Mucosa of stomach (tissue), 1 donor: ENCODE results near the gene GPR3.

Source experiments
- H3K27me3 ChIP-seq: one replicate; pipeline ENCODE4 v1.7.0; 2013; ENCODE audit warnings: mild to moderate bottlenecking, low read length; ENCODE audit not compliant: control insufficient read depth, insufficient read depth
- H3K36me3 ChIP-seq: one replicate; pipeline ENCODE4 v1.7.0; 2013; ENCODE audit warnings: low read length; ENCODE audit not compliant: control insufficient read depth, insufficient read depth
- H3K4me1 ChIP-seq: one replicate; pipeline ENCODE4 v1.7.0; 2013; ENCODE audit warnings: mild to moderate bottlenecking, low read length; ENCODE audit not compliant: control insufficient read depth, insufficient read depth
- H3K4me3 ChIP-seq: one replicate; pipeline ENCODE4 v1.7.0; 2013; ENCODE audit warnings: low read length
- H3K9ac ChIP-seq: one replicate; pipeline ENCODE4 v1.7.0; 2013; ENCODE audit warnings: mild to moderate bottlenecking, low read length, moderate library complexity
- H3K9me3 ChIP-seq: one replicate; pipeline ENCODE4 v1.7.0; 2013; ENCODE audit warnings: mild to moderate bottlenecking, low read length, moderate library complexity; ENCODE audit not compliant: control insufficient read depth
- donor health status: Pancreatic carcinoma.

GPR3 gene

DNA sequence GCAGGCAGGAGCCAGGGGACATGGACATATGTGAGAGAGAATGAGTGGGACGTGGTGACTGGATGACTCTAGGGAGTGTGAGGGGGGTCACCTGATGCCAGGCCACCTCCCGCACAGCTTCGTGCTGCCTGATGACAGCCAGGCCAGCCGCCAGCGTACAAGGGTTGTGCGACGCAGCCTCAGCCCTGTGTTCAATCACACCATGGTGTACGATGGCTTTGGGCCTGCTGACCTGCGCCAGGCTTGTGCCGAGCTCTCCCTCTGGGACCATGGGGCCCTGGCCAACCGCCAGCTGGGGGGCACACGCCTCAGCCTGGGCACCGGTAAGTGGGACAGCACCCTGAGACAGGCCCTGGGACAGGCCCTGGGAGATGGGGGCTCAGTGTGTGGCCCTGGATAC lies 39.3 kb upstream of the GPR3 start:
- peaks cover 5% of the 10 kb centered on the region for H3K27me3 ChIP-seq
- peaks cover 36% of the 10 kb centered on the region for H3K4me1 ChIP-seq
- no peaks in the 10 kb centered on the region for H3K36me3 ChIP-seq
- H3K9ac ChIP-seq: no peak overlapping the region
- no peak overlapping the region for H3K4me3 ChIP-seq
- no peaks in the 10 kb centered on the region for H3K9me3 ChIP-seq

DNA sequence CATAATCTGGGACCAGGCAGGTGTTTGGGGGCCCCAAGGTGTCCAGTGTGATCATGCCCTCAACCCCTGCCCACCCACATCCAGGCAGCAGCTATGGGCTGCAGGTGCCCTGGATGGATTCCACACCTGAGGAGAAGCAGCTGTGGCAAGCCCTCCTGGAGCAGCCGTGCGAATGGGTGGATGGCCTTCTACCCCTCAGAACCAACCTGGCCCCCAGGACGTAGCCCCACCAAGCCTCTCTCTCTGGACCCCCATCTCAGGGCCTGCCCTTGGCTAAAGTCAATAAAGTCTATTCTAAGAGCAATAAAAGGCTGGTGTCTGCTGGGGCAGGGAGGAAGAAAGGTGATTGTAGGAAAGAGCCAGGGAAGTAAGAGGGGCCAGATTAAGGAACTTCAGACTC lies 38.8 kb upstream of the GPR3 start:
- Histone ChIP-seq H3K4me3 (no peak overlapping the region), H3K4me1 (peaks cover 36% of the 10 kb centered on the region), H3K27me3 (peaks cover 5% of the 10 kb centered on the region), H3K9ac (no peak overlapping the region), H3K36me3 (no peaks in the 10 kb centered on the region), H3K9me3 (no peaks in the 10 kb centered on the region)

DNA sequence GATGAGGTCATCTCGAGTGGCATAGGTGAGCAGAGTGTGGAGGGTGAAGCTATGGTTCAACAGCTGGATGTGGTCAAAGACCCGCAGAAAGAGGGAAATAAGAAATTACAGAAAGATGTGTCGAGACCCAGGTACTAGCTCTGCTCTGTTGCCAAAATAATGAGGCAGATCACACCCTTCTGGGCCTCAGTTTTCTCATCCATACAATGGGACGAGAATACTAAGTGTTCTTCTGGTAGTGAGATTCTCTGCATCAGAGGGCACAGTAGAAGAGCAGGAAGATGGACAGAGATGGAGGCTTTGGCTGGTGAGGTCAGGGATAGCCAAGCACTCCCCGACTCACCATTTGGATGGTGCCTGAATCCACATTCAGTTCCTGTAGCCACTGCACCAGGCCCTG lies 36.7 kb upstream of the GPR3 start:
- Histone ChIP-seq H3K4me1 (peaks cover 22% of the 10 kb centered on the region), H3K9ac (no peak overlapping the region), H3K4me3 (no peak overlapping the region), H3K36me3 (no peaks in the 10 kb centered on the region), H3K27me3 (no peaks in the 10 kb centered on the region), H3K9me3 (no peaks in the 10 kb centered on the region)

DNA sequence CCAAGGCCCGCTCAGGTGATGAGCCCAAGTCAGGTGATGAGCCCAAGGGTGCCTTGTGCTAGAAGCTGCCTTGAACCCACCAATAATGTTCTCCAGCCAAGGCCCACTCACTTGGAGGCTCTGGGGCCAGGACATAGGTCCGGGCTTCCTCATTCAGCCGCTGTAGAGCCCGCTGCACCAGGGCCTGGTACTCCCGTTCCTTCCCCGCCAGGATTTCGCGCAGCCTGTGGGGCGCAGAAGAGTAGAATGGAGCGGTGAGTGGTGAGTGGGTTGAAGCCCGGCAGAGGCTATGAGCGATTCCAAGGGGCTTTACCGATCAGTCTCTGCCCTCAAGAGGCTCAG lies 36.2 kb upstream of the GPR3 start:
- Histone ChIP-seq H3K4me3 (no peak overlapping the region), H3K4me1 (peaks cover 19% of the 10 kb centered on the region), H3K36me3 (no peaks in the 10 kb centered on the region), H3K9ac (no peak overlapping the region), H3K27me3 (no peaks in the 10 kb centered on the region), H3K9me3 (no peaks in the 10 kb centered on the region)

DNA sequence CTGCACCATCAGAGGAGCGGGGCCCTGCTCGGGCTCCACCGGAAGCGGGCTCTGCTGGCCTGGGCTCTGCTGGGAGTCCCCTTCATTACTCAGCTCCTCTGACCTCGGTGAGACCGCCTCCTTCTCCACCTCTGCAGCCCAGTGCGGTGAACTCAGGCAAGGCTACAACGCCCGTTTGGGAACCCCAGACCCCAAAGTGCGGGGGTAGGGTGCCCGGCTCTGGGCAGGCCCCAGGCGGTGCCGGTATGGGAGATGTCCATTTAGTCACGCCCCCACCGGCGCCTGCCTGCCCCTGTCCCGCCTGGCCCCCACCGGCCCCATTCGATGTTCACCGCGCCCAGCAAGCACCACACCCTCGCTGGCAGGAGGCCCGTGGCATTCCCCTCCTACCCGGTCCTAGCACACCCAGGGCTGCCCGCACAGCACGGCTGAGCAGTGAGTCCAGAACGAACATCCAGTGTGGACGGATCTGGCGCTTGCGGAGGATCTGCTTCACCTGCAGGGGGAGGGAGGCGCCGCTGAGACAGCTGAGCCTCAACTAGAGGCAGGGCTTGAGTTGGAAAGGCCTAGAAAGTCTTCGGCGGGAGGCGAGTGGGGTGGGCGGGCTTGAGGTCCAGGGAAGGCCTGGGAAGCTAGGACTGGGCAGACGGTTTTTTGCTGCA lies 35.7 kb upstream of the GPR3 start:
- peaks cover 19% of the 10 kb centered on the region for H3K4me1 ChIP-seq
- no peaks in the 10 kb centered on the region for H3K36me3 ChIP-seq
- H3K9ac ChIP-seq: peak overlapping the region; percentile 67
- peak overlapping the region; percentile 10 for H3K4me3 ChIP-seq
- no peaks in the 10 kb centered on the region for H3K27me3 ChIP-seq
- H3K9me3 ChIP-seq: no peaks in the 10 kb centered on the region

DNA sequence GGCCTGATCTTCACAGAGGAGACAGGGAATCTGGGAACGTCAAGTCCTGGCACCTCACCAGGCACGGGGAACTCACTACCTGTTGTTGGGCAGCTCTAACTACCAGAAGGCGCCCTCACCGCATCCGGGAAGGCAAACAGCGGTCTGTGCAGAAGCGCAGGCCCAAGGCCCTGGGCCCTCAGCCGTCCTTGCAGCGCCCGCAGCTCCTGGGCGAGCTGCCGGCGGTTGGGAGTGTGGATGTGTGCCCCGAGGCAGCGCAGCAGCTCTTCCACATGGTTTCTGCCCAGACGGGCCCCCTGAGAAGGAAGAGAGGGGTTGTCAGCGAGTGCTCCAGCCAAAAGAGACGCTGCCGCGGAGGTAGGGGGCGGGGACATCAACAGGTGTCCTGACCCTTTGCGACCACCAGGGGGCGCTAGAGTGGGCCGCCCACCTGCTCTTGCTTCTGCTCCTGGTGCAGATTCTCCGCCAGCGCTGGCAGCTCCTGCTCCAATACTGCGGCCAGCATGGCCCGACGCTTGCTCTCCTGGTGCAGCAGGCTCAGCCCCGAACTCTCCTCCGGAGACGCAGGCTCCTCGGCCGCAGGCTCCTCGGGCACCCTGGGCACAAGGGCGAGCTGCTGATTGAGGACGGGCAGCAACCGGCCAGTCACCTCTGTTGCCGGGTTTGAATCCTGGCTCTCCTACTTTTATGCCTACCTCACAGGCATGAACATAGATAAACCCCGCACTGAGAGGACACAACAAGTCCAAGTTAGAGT lies 35.0 kb upstream of the GPR3 start:
- Histone ChIP-seq H3K9me3 (no peaks in the 10 kb centered on the region), H3K4me3 (peak overlapping the region; percentile 10), H3K9ac (peak overlapping the region; percentile 67), H3K36me3 (no peaks in the 10 kb centered on the region), H3K4me1 (peaks cover 19% of the 10 kb centered on the region), H3K27me3 (no peaks in the 10 kb centered on the region)

DNA sequence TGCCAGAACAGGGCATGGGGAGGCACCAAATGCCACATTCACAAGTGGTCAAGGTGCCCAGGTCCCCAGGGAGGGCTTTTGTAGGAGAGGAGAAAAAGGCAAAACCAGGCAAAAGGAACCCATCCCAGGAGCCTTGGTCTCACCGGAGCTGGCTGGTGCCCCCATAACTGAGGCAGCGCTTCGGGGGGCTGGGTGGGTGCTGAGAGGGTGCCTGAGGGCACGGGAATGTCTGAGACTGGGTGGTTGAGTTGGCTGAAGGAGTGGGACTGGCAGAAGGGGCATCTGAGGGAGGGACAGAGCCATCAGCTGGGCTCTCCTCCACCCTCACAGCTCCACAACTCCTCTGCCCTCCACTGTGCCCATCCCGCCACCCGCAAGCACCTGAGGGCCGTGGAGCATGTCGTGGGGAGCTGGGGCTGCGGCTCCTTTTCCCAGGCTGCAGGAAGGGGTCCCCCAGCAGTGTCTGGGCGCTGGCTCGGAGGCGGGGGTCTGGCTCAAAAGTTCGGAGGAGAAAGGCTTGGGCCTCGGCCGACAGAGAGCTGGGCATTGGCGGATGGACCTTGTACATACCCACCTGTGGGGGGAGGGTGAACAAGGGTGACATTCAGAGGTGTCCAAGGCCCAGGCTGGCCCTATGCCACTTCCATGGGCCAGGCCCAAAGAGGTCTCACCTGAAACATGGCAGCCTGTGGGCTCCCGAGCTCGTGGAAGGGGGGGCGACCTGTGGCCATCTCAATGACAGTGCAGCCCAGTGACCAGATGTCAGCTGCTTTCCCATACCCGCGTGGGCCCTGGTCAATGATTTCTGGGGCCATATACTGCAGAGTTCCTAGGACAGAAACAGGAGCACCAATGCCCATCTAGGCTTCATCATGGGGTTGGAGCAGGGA lies 34.1 kb upstream of the GPR3 start:
- Histone ChIP-seq H3K4me1 (peaks cover 19% of the 10 kb centered on the region), H3K9ac (no peak overlapping the region), H3K9me3 (no peaks in the 10 kb centered on the region), H3K4me3 (no peak overlapping the region), H3K36me3 (no peaks in the 10 kb centered on the region), H3K27me3 (no peaks in the 10 kb centered on the region)

DNA sequence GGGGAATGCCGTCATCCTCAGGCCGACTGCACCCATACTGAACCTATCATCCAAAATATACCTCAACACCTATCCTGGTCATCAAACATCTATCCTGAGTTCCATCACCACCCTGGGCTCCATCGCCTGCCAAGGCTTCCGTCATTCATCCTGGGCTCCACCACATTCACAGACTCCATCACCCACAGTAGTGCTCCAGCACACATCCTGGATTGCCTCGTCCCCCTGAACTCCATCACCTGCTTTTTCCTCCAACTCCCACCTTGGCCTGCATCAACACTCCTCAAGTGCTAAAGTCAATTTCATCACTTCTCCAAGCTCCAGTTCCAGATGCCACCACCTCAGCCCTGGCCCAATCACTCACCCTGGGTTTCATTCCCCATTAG lies 33.5 kb upstream of the GPR3 start:
- no peaks in the 10 kb centered on the region for H3K36me3 ChIP-seq
- H3K4me3 ChIP-seq: no peak overlapping the region
- H3K27me3 ChIP-seq: no peaks in the 10 kb centered on the region
- H3K4me1 ChIP-seq: peaks cover 19% of the 10 kb centered on the region
- H3K9me3 ChIP-seq: no peaks in the 10 kb centered on the region
- no peak overlapping the region for H3K9ac ChIP-seq

DNA sequence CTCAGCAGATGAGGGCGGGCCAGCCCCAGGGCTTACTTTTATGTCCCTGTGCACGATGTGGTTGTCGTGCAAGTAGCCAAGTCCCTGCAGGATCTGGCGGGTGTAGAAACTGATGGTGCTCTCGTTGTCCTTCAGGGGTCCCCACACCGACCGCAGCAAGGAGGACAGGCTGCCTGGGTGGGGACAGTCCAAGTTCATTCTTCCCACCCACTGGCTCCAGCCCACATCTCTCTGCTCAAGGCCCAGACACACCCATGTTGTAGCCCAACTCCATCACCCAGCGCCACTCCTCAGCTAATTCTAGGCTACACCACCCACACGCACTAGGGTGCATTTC lies 32.6 kb upstream of the GPR3 start:
- H3K36me3 ChIP-seq: no peaks in the 10 kb centered on the region
- H3K9ac ChIP-seq: no peak overlapping the region
- H3K4me1 ChIP-seq: peaks cover 23% of the 10 kb centered on the region
- no peaks in the 10 kb centered on the region for H3K9me3 ChIP-seq
- H3K27me3 ChIP-seq: no peaks in the 10 kb centered on the region
- no peak overlapping the region for H3K4me3 ChIP-seq

DNA sequence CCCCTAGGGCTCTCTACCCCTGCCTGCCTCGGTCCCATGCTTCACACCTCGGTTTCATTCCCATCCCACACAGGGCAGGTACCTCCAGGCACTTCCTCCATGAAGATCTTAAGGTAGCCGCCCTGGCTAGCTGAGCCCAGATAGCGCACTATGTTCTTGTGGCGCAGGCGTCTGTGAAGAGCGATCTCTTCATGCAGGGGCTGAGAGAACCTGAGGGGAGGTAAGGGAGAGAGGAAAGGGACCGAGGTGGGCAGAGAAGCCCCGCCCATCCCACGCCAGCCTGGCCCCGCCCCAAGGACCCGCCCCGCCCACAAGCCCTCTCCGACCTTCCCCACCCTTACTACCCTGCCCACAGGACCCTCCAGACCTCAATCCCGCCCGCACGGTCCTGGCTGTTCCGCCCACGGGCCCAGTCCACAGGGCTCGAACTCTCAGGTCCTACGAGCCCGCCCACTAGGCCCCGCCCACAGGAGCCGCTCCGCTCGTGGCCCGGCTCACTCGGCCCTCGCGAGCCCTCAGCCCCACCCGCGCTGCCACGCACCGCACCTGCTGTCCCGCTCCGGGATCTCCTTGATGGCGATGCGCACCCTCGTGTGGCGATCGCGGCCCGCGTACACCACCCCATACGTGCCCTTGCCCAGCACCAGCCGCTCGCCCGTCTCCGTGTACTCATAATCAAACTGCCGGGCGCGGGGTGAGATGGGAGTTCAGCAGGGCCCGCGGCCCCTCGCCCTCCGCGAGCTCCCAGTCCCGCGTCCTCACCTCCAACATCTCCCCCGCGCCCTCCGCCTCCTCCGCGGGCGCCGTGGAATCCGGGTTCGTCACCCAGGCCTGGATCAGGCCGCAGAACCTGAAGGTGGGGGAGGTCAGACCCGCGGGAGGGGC lies 32.0 kb upstream of the GPR3 start:
- Histone ChIP-seq H3K9me3 (no peaks in the 10 kb centered on the region), H3K4me1 (peaks cover 29% of the 10 kb centered on the region), H3K4me3 (no peak overlapping the region), H3K9ac (no peak overlapping the region), H3K27me3 (no peaks in the 10 kb centered on the region), H3K36me3 (no peaks in the 10 kb centered on the region)

DNA sequence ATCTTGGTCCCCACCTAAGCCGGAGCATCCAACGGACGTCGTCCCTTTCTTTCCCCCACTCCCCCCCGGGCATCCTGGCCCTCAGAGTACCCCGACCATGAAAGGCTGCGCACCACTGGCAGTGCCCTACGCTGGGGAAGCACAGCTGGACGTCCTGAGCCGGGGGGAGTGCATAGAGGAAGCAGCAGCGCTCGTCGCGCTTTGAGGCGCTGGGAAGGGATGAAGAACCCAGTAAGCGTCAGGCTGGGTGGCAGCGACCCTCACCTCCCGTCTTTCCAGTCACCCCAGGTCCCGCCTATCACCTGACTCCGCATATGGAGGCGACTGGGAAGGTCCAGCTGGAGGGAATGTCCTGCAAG lies 31.4 kb upstream of the GPR3 start:
- H3K4me3 ChIP-seq: no peak overlapping the region
- H3K9me3 ChIP-seq: no peaks in the 10 kb centered on the region
- H3K9ac ChIP-seq: no peak overlapping the region
- H3K4me1 ChIP-seq: peaks cover 30% of the 10 kb centered on the region
- H3K27me3 ChIP-seq: no peaks in the 10 kb centered on the region
- H3K36me3 ChIP-seq: no peaks in the 10 kb centered on the region
